Spinal cord (tissue), 10 donors: ENCODE data around the gene ZNF80. TPM values are rescaled to one million over a fixed set of nuclear protein-coding genes. Genes with fewer than 3 reads are reported as not detected.
"Not testable (repeated sequence)": the region's sequence is repeated elsewhere in the genome, so short reads cannot be mapped to it uniquely, and the experiment has no call there.

Experiments
- DNase-seq, 6 donors: peaks; one replicate each; pipeline versions ENCODE4 v3.0.0 to v3.0.0-alpha.2; 2013 to 2015; ENCODE audit warnings: low spot score in 6 of 6, low read depth in 4 of 6
- H3K27ac ChIP-seq: one replicate; pipeline ENCODE4 v1.5.1; 2013; ENCODE audit warnings: low read depth, low read length, control low read depth
- H3K27me3 ChIP-seq: one replicate; pipeline ENCODE4 v1.6.1; 2013; ENCODE audit warnings: low read length; ENCODE audit not compliant: control insufficient read depth, insufficient read depth
- H3K36me3 ChIP-seq: one replicate; pipeline ENCODE4 v1.6.1; 2013; ENCODE audit warnings: low read length; ENCODE audit not compliant: control insufficient read depth, insufficient read depth
- H3K4me1 ChIP-seq: one replicate; pipeline ENCODE4 v1.6.1; 2013; ENCODE audit warnings: low read length; ENCODE audit not compliant: control insufficient read depth, insufficient read depth
- H3K4me3 ChIP-seq: one replicate; pipeline ENCODE4 v1.5.1; 2013; ENCODE audit warnings: low read depth, low read length, control low read depth
- H3K9me3 ChIP-seq: one replicate; pipeline ENCODE4 v1.6.1; 2013; ENCODE audit warnings: low read length; ENCODE audit not compliant: control insufficient read depth, insufficient read depth
- WGBS: methylation state at CpG from one replicate; pipeline ENCODE4 v1.1.5; 2013; ENCODE audit warnings: missing lambda C conversion rate; ENCODE audit not compliant: insufficient coverage; 5-methylcytosine and 5-hydroxymethylcytosine counted together
- long read RNA-seq, 4 donors: transcript quantifications; one replicate each; lab custom pipeline, GENCODE V29; 2026
- polyA plus RNA-seq, 2 donors: library from polyadenylated mRNA; unstranded; fragments of 120-200 nt; gene quantifications; one replicate each; pipeline ENCODE4 v1.2.1, GENCODE V29; 2013; ENCODE audit not compliant: insufficient read length in 2 of 2
- total RNA-seq, 2 donors: library from RNA; depleted of rRNA in 1 of 2; stranded (reverse); fragments of 120-200 nt in 1 of 2; fragments of >200 nt in 1 of 2; gene quantifications; one replicate each; pipeline versions ENCODE4 v1.2.3 to v1.2.4, GENCODE V29; 2013 to 2014
- donor health status: healthy.

Gene ZNF80
- total RNA-seq (under 1 TPM in 1 of 2 donors, not detected in 1; 0.06 TPM), polyA plus RNA-seq (under 1 TPM in 1 of 2 donors, not detected in 1; 0.11 TPM)
- long read RNA-seq, donor 1 = 0 reads
- long read RNA-seq, donor 2 = 0 reads
- long read RNA-seq, donor 3 = 0 reads
- long read RNA-seq, donor 4 = 0 reads

GRCh38 chr3:114237478-114237877 is at the start of gene ZNF80:
ZNF80 (minus strand) TSS chr3:114237578; CDS start chr3:114237074, 504 bp downstream.
- not testable (repeated sequence) for H3K36me3 ChIP-seq, DNase-seq, H3K4me1 ChIP-seq, H3K4me3 ChIP-seq, H3K9me3 ChIP-seq, H3K27me3 ChIP-seq, H3K27ac ChIP-seq
- 59% methylated on average over 2 of the region's 6 CpGs for WGBS

- Histone ChIP-seq H3K9me3 (no peaks in the 10 kb centered on the region), H3K4me3 (no peak overlapping the region)
- no CpG with 5 or more reads among the region's 2 CpGs for WGBS
Measured at GRCh38 chr3:114286266-114286665, 48.9 kb upstream of the ZNF80 start.

GRCh38 chr3:114285648-114286230 is 48.4 kb upstream of the ZNF80 start:
- H3K9me3 ChIP-seq = no peaks in the 10 kb centered on the region
- no peak overlapping the region for H3K4me3 ChIP-seq
- no peaks in the 10 kb centered on the region for H3K27me3 ChIP-seq
- H3K27ac ChIP-seq = no peak overlapping the region
- no peak for DNase-seq
- WGBS = no CpG with 5 or more reads among the region's 3 CpGs
- H3K36me3 ChIP-seq = no peaks in the 10 kb centered on the region
- no peaks in the 10 kb centered on the region for H3K4me1 ChIP-seq

More at GRCh38 chr3:114286266-114286665, 48.9 kb upstream of the ZNF80 start:
- Histone ChIP-seq H3K27ac (no peak overlapping the region), H3K4me1 (no peaks in the 10 kb centered on the region), H3K36me3 (no peaks in the 10 kb centered on the region), H3K27me3 (no peaks in the 10 kb centered on the region)
- DNase-seq = no peak

GRCh38 chr3:114284644-114285043 is 47.3 kb upstream of the ZNF80 start:
- Histone ChIP-seq H3K9me3 (no peaks in the 10 kb centered on the region), H3K4me1 (no peaks in the 10 kb centered on the region), H3K4me3 (no peak overlapping the region), H3K27ac (no peak overlapping the region), H3K36me3 (no peaks in the 10 kb centered on the region), H3K27me3 (no peaks in the 10 kb centered on the region)
- no CpG with 5 or more reads among the region's 1 CpG for WGBS
- no peak for DNase-seq

- H3K27ac ChIP-seq, DNase-seq, H3K36me3 ChIP-seq, H3K27me3 ChIP-seq, H3K4me1 ChIP-seq, H3K9me3 ChIP-seq, H3K4me3 ChIP-seq: not testable (repeated sequence)
- no CpG with 5 or more reads among the region's 26 CpGs for WGBS
Measured at GRCh38 chr3:114276856-114277255, 39.5 kb upstream of the ZNF80 start.

- DNase-seq = no peak
- Histone ChIP-seq H3K27ac (no peak overlapping the region), H3K4me3 (no peak overlapping the region), H3K4me1 (no peaks in the 10 kb centered on the region), H3K9me3 (no peaks in the 10 kb centered on the region), H3K27me3 (no peaks in the 10 kb centered on the region), H3K36me3 (no peaks in the 10 kb centered on the region)
- no CpG with 5 or more reads among the region's 1 CpG for WGBS
Measured at GRCh38 chr3:114274929-114275328, 37.6 kb upstream of the ZNF80 start.

- Histone ChIP-seq H3K4me1 (no peaks in the 10 kb centered on the region), H3K4me3 (no peak overlapping the region), H3K27me3 (no peaks in the 10 kb centered on the region), H3K27ac (no peak overlapping the region), H3K9me3 (no peaks in the 10 kb centered on the region), H3K36me3 (no peaks in the 10 kb centered on the region)
- WGBS = no CpG with 5 or more reads among the region's 1 CpG
- no peak for DNase-seq
Measured at GRCh38 chr3:114272271-114272670, 34.9 kb upstream of the ZNF80 start.

- no peak overlapping the region for H3K27ac ChIP-seq
- no peaks in the 10 kb centered on the region for H3K27me3 ChIP-seq
- H3K9me3 ChIP-seq = no peaks in the 10 kb centered on the region
- no peak overlapping the region for H3K4me3 ChIP-seq
- no peak for DNase-seq
- H3K36me3 ChIP-seq = no peaks in the 10 kb centered on the region
- WGBS = 100% methylated on average over 1 of the region's 2 CpGs
- no peaks in the 10 kb centered on the region for H3K4me1 ChIP-seq
Measured at GRCh38 chr3:114270019-114270418, 32.6 kb upstream of the ZNF80 start.

- no peak for DNase-seq
- Histone ChIP-seq H3K27me3 (no peaks in the 10 kb centered on the region), H3K4me1 (no peaks in the 10 kb centered on the region), H3K27ac (no peak overlapping the region), H3K9me3 (no peaks in the 10 kb centered on the region), H3K4me3 (no peak overlapping the region), H3K36me3 (no peaks in the 10 kb centered on the region)
Measured at GRCh38 chr3:114260152-114260551, 22.8 kb upstream of the ZNF80 start.

- Histone ChIP-seq H3K9me3 (no peaks in the 10 kb centered on the region), H3K27me3 (no peaks in the 10 kb centered on the region), H3K4me1 (no peaks in the 10 kb centered on the region), H3K27ac (no peak overlapping the region), H3K4me3 (no peak overlapping the region), H3K36me3 (no peaks in the 10 kb centered on the region)
- no peak for DNase-seq
- WGBS = no CpG with 5 or more reads among the region's 1 CpG
Measured at GRCh38 chr3:114259566-114259965, 22.2 kb upstream of the ZNF80 start.
